Ovary (tissue), 9 donors: Measurements from ENCODE around the gene TPSD1. TPM values are rescaled to one million over a fixed set of nuclear protein-coding genes. Genes with fewer than 3 reads are reported as not detected.
"Not testable (repeated sequence)": the region's sequence is repeated elsewhere in the genome, so short reads cannot be mapped to it uniquely, and the experiment has no call there.

Source experiments
- DNase-seq, 5 donors: peaks; one replicate each; pipeline ENCODE4 v3.0.0-alpha.2; 2019 to 2020
- H3K27ac ChIP-seq, 2 donors: fragments of 200-600 bp; one replicate each; pipeline versions ENCODE4 v1.5.1 to v1.8.0; 2019 to 2022
- H3K27me3 ChIP-seq: fragments of 200-600 bp; one replicate; pipeline ENCODE4 v1.8.0; 2022
- H3K36me3 ChIP-seq: fragments of 200-600 bp; sonication (generic); one replicate; pipeline ENCODE4 v1.5.1; 2019
- H3K4me1 ChIP-seq: one replicate; pipeline ENCODE4 v1.8.1; 2013; ENCODE audit warnings: mild to moderate bottlenecking, moderate library complexity; ENCODE audit not compliant: insufficient read depth
- H3K4me3 ChIP-seq: fragments of 200-600 bp; sonication (generic); one replicate; pipeline ENCODE4 v1.5.1; 2017
- H3K9me3 ChIP-seq, 2 donors: fragments of 200-600 bp in 1 of 2; sonication (generic) in 1 of 2; one replicate each; pipeline versions ENCODE4 v1.5.1 to v1.8.1; 2013 to 2019; ENCODE audit warnings: mild to moderate bottlenecking in 1 of 2, moderate library complexity in 1 of 2
- CTCF ChIP-seq, 3 donors: fragments of 450-650 bp in 2 of 3; fragments of 200-600 bp in 1 of 3; IDR thresholded peaks; one replicate each; pipeline versions ENCODE4 v1.5.1 to v1.8.0; 2016 to 2022; ENCODE audit warnings: antibody characterized with exemption in 3 of 3, mild to moderate bottlenecking in 1 of 3
- EP300 ChIP-seq: sonication (generic); formaldehyde crosslinking; IDR thresholded peaks from one replicate; pipeline ENCODE4 v1.6.1; 2017; ENCODE audit warnings: antibody characterized with exemption
- POLR2A ChIP-seq: fragments of 450-650 bp; IDR thresholded peaks from one replicate; pipeline ENCODE4 v1.6.1; 2017; ENCODE audit warnings: antibody characterized with exemption, mild to moderate bottlenecking, moderate library complexity
- WGBS, 3 donors: extraction: QIAGEN DNeasy Blood & Tissue Kit in 1 of 3; methylation state at CpG; one replicate each; pipeline versions ENCODE4 v1.1.5 to v1.1.7; 2013 to 2017; 5-methylcytosine and 5-hydroxymethylcytosine counted together
- intact Hi-C, 4 donors: fragments of 100-400 bp; cut with DNase I; formaldehyde crosslinking; loops; one replicate each; pipeline versions ENCODE4 v1.11.0 to v1.15.1; 2022 to 2023
- polyA plus RNA-seq, 2 donors: library from polyadenylated mRNA; stranded (reverse); fragments of 200-250 nt in 1 of 2; fragments of 350-450 nt in 1 of 2; fragmentation: Illumina TruSeq in 1 of 2; extraction: RNeasy Lipid Tissue Mini Kit (QIAGEN cat#74804) in 1 of 2; gene quantifications; one replicate each; pipeline ENCODE4 v1.2.3, GENCODE V29; 2013 to 2014
- total RNA-seq, 7 donors: library from RNA; depleted of rRNA in 2 of 7; stranded (reverse); fragments of >200 nt in 2 of 7; fragmentation: NEBNext Ultra II Directional in 3 of 7; extraction: Animal tissue kit (Norgen Biotek cat#: 25700) in 3 of 7; gene quantifications; one replicate each; pipeline versions ENCODE4 v1.1.0 to v1.2.4, GENCODE V29; 2016 to 2023
- donor health status: DM: no; HTN: no; CAD: no; lungs with moderate emphysema.
- donor health status: DM: no; HTN: no; CAD: no.
- donor health status: Bipolar disorder and iron deficiency.
- donor health status: DM: yes; HTN: yes; CAD: no.
- donor health status: DM: no; HTN: no; CAD: no.
- donor health status: DM: yes; HTN: yes; CAD: no.

The TPSD1 gene
- total and polyA plus RNA-seq, 9 donors, result 0.23 to 0.69 (median 0.60) TPM; not detected in 5

- no peaks in the 10 kb centered on the region for H3K36me3 ChIP-seq
- WGBS, 3 donors, result 56 to 60% (median 58%) methylated on average over 11 of the region's 11 CpGs
- intact Hi-C loops, result no loop called here
- H3K4me1 ChIP-seq, result no peaks in the 10 kb centered on the region
- no peak overlapping the region for H3K4me3 ChIP-seq
- TF ChIP-seq EP300 (no peak), CTCF (IDR thresholded peaks at IDR 0.05) (no peak), POLR2A (no peak)
- no peak for DNase-seq
- no peak overlapping the region for H3K27ac ChIP-seq
- H3K9me3 ChIP-seq, result no peaks in the 10 kb centered on the region
- no peaks in the 10 kb centered on the region for H3K27me3 ChIP-seq
Observed at GRCh38 chr16:1293921-1294656, 38.2 kb downstream of the TPSD1 start.

GRCh38 chr16:1295465-1295864, 39.6 kb downstream of the TPSD1 start:
- H3K4me1 ChIP-seq, result no peaks in the 10 kb centered on the region
- no peaks in the 10 kb centered on the region for H3K36me3 ChIP-seq
- DNase-seq, result no peak
- no peak overlapping the region for H3K27ac ChIP-seq
- H3K9me3 ChIP-seq, result no peaks in the 10 kb centered on the region
- intact Hi-C loops, result no loop called here
- TF ChIP-seq CTCF (IDR thresholded peaks at IDR 0.05) (no peak), POLR2A (no peak), EP300 (no peak)
- no peak overlapping the region for H3K4me3 ChIP-seq
- H3K27me3 ChIP-seq, result peaks cover under 1% of the 10 kb centered on the region
- WGBS, 3 donors, result 49 to 55% (median 54%) methylated on average over 5 of the region's 5 CpGs

GRCh38 chr16:1296688-1297017, 40.8 kb downstream of the TPSD1 start:
- H3K27me3 ChIP-seq, H3K9me3 ChIP-seq: not testable (repeated sequence)
- WGBS, 3 donors, result 62 to 70% (median 67%) methylated on average over 8 of the region's 8 CpGs

GRCh38 chr16:1297018-1297696, 41.3 kb downstream of the TPSD1 start:
- H3K36me3 ChIP-seq, result no peaks in the 10 kb centered on the region
- H3K27me3 ChIP-seq, result peaks cover 8% of the 10 kb centered on the region
- 26 to 38% (median 30%) methylated on average over 6 of the region's 6 CpGs for WGBS, 3 donors
- intact Hi-C loops, result no loop called here
- no peak for DNase-seq
- H3K27ac ChIP-seq, result no peak overlapping the region
- H3K9me3 ChIP-seq, result no peaks in the 10 kb centered on the region
- no peak for TF ChIP-seq EP300
- no peak for TF ChIP-seq POLR2A
- TF ChIP-seq CTCF (IDR thresholded peaks at IDR 0.05), result no peak
- no peak overlapping the region for H3K4me3 ChIP-seq
- H3K4me1 ChIP-seq, result peaks cover 1% of the 10 kb centered on the region

More at GRCh38 chr16:1296688-1297017, 40.8 kb downstream of the TPSD1 start:
- H3K4me3 ChIP-seq, H3K4me1 ChIP-seq, DNase-seq, H3K36me3 ChIP-seq, intact Hi-C loops, H3K27ac ChIP-seq: not testable (repeated sequence)

DNA sequence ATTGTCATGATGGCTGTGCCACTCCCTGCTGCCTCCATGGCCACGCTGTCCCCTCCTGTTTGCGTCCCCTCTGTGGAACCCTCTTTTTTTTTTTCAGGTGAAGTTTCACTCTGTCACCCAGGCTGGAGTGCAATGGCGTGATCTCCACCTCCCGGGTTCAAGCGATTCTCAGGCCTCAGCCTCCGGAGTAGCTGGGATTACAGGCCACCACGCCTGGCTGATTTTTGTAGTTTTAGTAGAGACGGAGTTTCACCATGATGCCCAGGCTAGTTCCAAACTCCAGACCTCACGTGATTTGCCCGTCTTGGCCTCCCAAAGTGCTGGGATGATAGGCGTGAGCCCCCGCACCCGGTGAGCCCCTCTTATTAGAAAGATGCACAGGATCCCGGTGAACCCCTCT, 42.5 kb downstream of the TPSD1 start:
- no peak for DNase-seq
- no peaks in the 10 kb centered on the region for H3K36me3 ChIP-seq
- intact Hi-C loops, result no loop called here
- no peak overlapping the region for H3K4me3 ChIP-seq
- peaks cover 1% of the 10 kb centered on the region for H3K4me1 ChIP-seq
- H3K9me3 ChIP-seq, result no peaks in the 10 kb centered on the region
- peaks cover 8% of the 10 kb centered on the region for H3K27me3 ChIP-seq
- TF ChIP-seq CTCF (IDR thresholded peaks at IDR 0.05), result no peak
- no peak for TF ChIP-seq EP300
- no peak for TF ChIP-seq POLR2A
- 88 to 90% (median 89%) methylated on average over 14 of the region's 14 CpGs for WGBS, 3 donors
- H3K27ac ChIP-seq, result no peak overlapping the region
